HK-2 (cell line): Measurements from ENCODE around the gene SIRPD.
A peak's percentile ranks its signal among the peaks of the same experiment; 100 is the strongest.
"Not testable (repeated sequence)": the region's sequence is repeated elsewhere in the genome, so short reads cannot be mapped to it uniquely, and the experiment has no call there.

ENCODE experiments used
- DNase-seq: peaks from one replicate; pipeline ENCODE4 v3.0.0-alpha.2; 2018; ENCODE audit not compliant: unreplicated experiment

Gene SIRPD

GRCh38 chr20:1557605-1558004 lies at the start of gene SIRPD:
SIRPD (minus strand) TSS chr20:1557705; CDS start chr20:1557653, 52 bp downstream.
- no peak for DNase-seq

GRCh38 chr20:1600736-1601135 lies 43.2 kb upstream of the SIRPD start:
- DNase-seq, result no peak

- no peak for DNase-seq
Observed at GRCh38 chr20:1595333-1595732, 37.8 kb upstream of the SIRPD start.

GRCh38 chr20:1588533-1589460 lies 31.3 kb upstream of the SIRPD start:
- DNase-seq, result no peak

GRCh38 chr20:1587781-1588532 lies 30.5 kb upstream of the SIRPD start:
- DNase-seq, result no peak

- no peak for DNase-seq
Observed at GRCh38 chr20:1579488-1579887, 22.0 kb upstream of the SIRPD start.

GRCh38 chr20:1577906-1578305 lies 20.4 kb upstream of the SIRPD start:
- no peak for DNase-seq

- not testable (repeated sequence) for DNase-seq
Observed at GRCh38 chr20:1577313-1577712, 19.8 kb upstream of the SIRPD start.

- no peak for DNase-seq
Observed at GRCh38 chr20:1576641-1577040, 19.1 kb upstream of the SIRPD start.

GRCh38 chr20:1576003-1576402 lies 18.5 kb upstream of the SIRPD start:
- not testable (repeated sequence) for DNase-seq

- DNase-seq, result not testable (repeated sequence)
Observed at GRCh38 chr20:1571583-1571982, 14.1 kb upstream of the SIRPD start.

- DNase-seq, result no peak
Observed at GRCh38 chr20:1569415-1569881, 11.9 kb upstream of the SIRPD start.

- no peak for DNase-seq
Observed at GRCh38 chr20:1568163-1568490, 10.6 kb upstream of the SIRPD start.

- peak; percentile 70 for DNase-seq
Observed at GRCh38 chr20:1567392-1568162, 10.1 kb upstream of the SIRPD start.

GRCh38 chr20:1566701-1567100 lies 9.2 kb upstream of the SIRPD start:
- DNase-seq, result no peak

GRCh38 chr20:1565461-1565860 lies 8.0 kb upstream of the SIRPD start:
- no peak for DNase-seq

GRCh38 chr20:1563598-1563997 lies 6.1 kb upstream of the SIRPD start:
- DNase-seq, result no peak

- DNase-seq, result no peak
Observed at GRCh38 chr20:1562622-1563021, 5.1 kb upstream of the SIRPD start.

GRCh38 chr20:1561350-1561749 lies 3.8 kb upstream of the SIRPD start:
- no peak for DNase-seq

- no peak for DNase-seq
Observed at GRCh38 chr20:1555952-1556351, 1.6 kb downstream of the SIRPD start.

GRCh38 chr20:1539816-1540419 lies 17.6 kb downstream of the SIRPD start:
- no peak for DNase-seq

- no peak for DNase-seq
Observed at GRCh38 chr20:1538655-1539054, 18.9 kb downstream of the SIRPD start.
